HepG2 (cell line): ENCODE data around the gene NRL. TPM values are rescaled to one million over a fixed set of nuclear protein-coding genes. Genes with fewer than 3 reads are reported as not detected.

ENCODE experiments used
- BRCA1 ChIP-seq: sonication (generic); formaldehyde crosslinking; IDR thresholded peaks from 2 replicates; pipeline ENCODE4 v1.4.0; 2020; ENCODE audit warnings: missing genetic modification reagents
- FOXO1 ChIP-seq: sonication (generic); formaldehyde crosslinking; IDR thresholded peaks from 2 replicates; pipeline ENCODE4 v1.4.0; 2020; ENCODE audit warnings: missing genetic modification reagents
- HDAC6 ChIP-seq: fragments of 200-600 bp; sonication (generic); IDR thresholded peaks from 2 replicates; pipeline ENCODE4 v1.7.0; 2017; ENCODE audit warnings: mild to moderate bottlenecking, antibody characterized with exemption, low read length, low read depth
- HNF4A ChIP-seq: sonication (generic); formaldehyde crosslinking; IDR thresholded peaks from 2 replicates; pipeline ENCODE4 v1.4.0; 2020; ENCODE audit warnings: missing genetic modification reagents
- IKZF5 ChIP-seq: IDR thresholded peaks from 2 replicates; pipeline ENCODE4 v1.6.1; 2018; ENCODE audit warnings: missing genetic modification reagents, mild to moderate bottlenecking, missing compliant biosample characterization
- NFIB ChIP-seq: sonication (generic); formaldehyde crosslinking; IDR thresholded peaks from 2 replicates; pipeline ENCODE4 v1.9.0; 2021; ENCODE audit warnings: missing genetic modification reagents, mild to moderate bottlenecking, borderline replicate concordance
- RORA ChIP-seq: sonication (generic); formaldehyde crosslinking; IDR thresholded peaks from 2 replicates; pipeline ENCODE4 v1.5.0; 2020; ENCODE audit warnings: mild to moderate bottlenecking, missing genetic modification reagents, moderate library complexity
- SIX1 ChIP-seq: sonication (generic); formaldehyde crosslinking; IDR thresholded peaks from 2 replicates; pipeline ENCODE4 v1.4.0; 2020; ENCODE audit warnings: missing genetic modification reagents, borderline replicate concordance
- ZNF34 ChIP-seq: sonication (generic); formaldehyde crosslinking; IDR thresholded peaks from 2 replicates; pipeline ENCODE4 v1.4.0; 2020; ENCODE audit warnings: mild to moderate bottlenecking, missing genetic modification reagents, borderline replicate concordance
- ZNF629 ChIP-seq: sonication (generic); formaldehyde crosslinking; conservative IDR thresholded peaks from 2 replicates; pipeline ENCODE4 v1.5.0; 2020; ENCODE audit warnings: missing genetic modification reagents
- ZNF777 ChIP-seq: sonication (generic); formaldehyde crosslinking; IDR thresholded peaks from 2 replicates; pipeline ENCODE4 v1.4.0; 2020; ENCODE audit warnings: missing genetic modification reagents
- polyA plus RNA-seq, 8 experiments: library from polyadenylated mRNA; depleted of rRNA in 3 of 8; stranded (reverse) in 7 of 8; unstranded in 1 of 8; fragments of >200 nt; fragmentation: Illumina TruSeq in 4 of 8; extraction: Trizol in 4 of 8; gene quantifications; 2 replicates each; pipeline versions ENCODE4 v1.2.1 to v1.2.3, GENCODE V29; 2011 to 2016; ENCODE audit warnings: low read depth in 4 of 8, missing spikeins in 1 of 8, mixed read lengths in 1 of 8; ENCODE audit not compliant: insufficient read depth in 1 of 8
- total RNA-seq, 5 experiments: library from RNA; depleted of rRNA; stranded (reverse); fragments of >200 nt; fragmentation: Illumina TruSeq; extraction: Trizol; gene quantifications; 2 replicates each; pipeline ENCODE4 v1.2.3, GENCODE V29; 2016; ENCODE audit warnings: low read depth in 1 of 5
- TF ChIP-seq, protein P1 (sequence below): sonication (generic); formaldehyde crosslinking; IDR thresholded peaks from one replicate; pipeline ENCODE4 v1.5.1; 2020; ENCODE audit warnings: mild to moderate bottlenecking, missing genetic modification reagents; ENCODE audit errors: not compliant biosample characterization
- TF ChIP-seq, protein P2 (sequence below): sonication (generic); formaldehyde crosslinking; IDR thresholded peaks from 2 replicates; pipeline ENCODE4 v1.5.1; 2020; ENCODE audit warnings: mild to moderate bottlenecking, moderate library complexity, missing genetic modification reagents
- TF ChIP-seq, protein P3 (sequence below), 2 experiments: fragments of 450-650 bp in 1 of 2; sonication (generic) in 1 of 2; formaldehyde crosslinking; IDR thresholded peaks; 2 replicates each; pipeline versions ENCODE4 v1.5.0 to v1.8.0; 2020 to 2022; ENCODE audit warnings: mild to moderate bottlenecking in 1 of 2, missing genetic modification reagents in 1 of 2
- TF ChIP-seq, protein P4 (sequence below): sonication (generic); formaldehyde crosslinking; IDR thresholded peaks from 2 replicates; pipeline ENCODE4 v1.8.0; 2022; ENCODE audit warnings: missing genetic modification reagents, mild to moderate bottlenecking, inconsistent platforms, borderline replicate concordance

Gene NRL
- total and polyA plus RNA-seq, 2 of the 13 experiments (the other 11 are each of a cell fraction or from before 2014, with no cell fraction given), result 2.5 to 4.7 TPM

GRCh38 chr14:24032727-24033418 lies 81.9 kb downstream of the NRL start (continued):
- TF ChIP-seq, protein P1, sequence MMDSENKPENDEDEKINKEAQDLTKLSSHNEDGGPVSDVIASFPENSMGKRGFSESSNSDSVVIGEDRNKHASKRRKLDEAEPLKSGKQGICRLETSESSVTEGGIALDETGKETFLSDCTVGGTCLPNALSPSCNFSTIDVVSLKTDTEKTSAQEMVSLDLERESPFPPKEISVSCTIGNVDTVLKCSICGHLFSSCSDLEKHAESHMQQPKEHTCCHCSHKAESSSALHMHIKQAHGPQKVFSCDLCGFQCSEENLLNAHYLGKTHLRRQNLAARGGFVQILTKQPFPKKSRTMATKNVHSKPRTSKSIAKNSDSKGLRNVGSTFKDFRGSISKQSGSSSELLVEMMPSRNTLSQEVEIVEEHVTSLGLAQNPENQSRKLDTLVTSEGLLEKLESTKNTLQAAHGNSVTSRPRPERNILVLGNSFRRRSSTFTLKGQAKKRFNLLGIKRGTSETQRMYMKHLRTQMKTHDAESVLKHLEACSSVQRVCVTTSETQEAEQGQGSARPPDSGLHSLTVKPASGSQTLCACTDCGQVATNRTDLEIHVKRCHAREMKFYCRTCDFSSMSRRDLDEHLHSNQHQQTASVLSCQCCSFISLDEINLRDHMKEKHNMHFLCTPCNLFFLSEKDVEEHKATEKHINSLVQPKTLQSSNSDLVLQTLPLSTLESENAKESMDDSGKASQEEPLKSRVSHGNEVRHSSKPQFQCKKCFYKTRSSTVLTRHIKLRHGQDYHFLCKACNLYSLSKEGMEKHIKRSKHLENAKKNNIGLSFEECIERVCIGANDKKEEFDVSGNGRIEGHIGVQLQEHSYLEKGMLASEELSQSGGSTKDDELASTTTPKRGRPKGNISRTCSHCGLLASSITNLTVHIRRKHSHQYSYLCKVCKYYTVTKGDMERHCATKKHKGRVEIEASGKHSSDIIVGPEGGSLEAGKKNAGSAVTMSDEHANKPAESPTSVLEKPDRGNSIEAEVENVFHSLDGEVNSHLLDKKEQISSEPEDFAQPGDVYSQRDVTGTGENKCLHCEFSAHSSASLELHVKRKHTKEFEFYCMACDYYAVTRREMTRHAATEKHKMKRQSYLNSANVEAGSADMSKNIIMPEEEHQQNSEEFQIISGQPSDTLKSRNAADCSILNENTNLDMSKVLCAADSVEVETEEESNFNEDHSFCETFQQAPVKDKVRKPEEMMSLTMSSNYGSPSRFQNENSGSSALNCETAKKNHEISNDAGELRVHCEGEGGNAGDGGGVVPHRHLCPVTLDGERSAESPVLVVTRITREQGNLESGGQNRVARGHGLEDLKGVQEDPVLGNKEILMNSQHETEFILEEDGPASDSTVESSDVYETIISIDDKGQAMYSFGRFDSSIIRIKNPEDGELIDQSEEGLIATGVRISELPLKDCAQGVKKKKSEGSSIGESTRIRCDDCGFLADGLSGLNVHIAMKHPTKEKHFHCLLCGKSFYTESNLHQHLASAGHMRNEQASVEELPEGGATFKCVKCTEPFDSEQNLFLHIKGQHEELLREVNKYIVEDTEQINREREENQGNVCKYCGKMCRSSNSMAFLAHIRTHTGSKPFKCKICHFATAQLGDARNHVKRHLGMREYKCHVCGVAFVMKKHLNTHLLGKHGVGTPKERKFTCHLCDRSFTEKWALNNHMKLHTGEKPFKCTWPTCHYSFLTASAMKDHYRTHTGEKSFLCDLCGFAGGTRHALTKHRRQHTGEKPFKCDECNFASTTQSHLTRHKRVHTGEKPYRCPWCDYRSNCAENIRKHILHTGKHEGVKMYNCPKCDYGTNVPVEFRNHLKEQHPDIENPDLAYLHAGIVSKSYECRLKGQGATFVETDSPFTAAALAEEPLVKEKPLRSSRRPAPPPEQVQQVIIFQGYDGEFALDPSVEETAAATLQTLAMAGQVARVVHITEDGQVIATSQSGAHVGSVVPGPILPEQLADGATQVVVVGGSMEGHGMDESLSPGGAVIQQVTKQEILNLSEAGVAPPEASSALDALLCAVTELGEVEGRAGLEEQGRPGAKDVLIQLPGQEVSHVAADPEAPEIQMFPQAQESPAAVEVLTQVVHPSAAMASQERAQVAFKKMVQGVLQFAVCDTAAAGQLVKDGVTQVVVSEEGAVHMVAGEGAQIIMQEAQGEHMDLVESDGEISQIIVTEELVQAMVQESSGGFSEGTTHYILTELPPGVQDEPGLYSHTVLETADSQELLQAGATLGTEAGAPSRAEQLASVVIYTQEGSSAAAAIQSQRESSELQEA (CRISPR knock-in tag), result no peak
- TF ChIP-seq, protein P2, sequence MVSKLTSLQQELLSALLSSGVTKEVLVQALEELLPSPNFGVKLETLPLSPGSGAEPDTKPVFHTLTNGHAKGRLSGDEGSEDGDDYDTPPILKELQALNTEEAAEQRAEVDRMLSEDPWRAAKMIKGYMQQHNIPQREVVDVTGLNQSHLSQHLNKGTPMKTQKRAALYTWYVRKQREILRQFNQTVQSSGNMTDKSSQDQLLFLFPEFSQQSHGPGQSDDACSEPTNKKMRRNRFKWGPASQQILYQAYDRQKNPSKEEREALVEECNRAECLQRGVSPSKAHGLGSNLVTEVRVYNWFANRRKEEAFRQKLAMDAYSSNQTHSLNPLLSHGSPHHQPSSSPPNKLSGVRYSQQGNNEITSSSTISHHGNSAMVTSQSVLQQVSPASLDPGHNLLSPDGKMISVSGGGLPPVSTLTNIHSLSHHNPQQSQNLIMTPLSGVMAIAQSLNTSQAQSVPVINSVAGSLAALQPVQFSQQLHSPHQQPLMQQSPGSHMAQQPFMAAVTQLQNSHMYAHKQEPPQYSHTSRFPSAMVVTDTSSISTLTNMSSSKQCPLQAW (CRISPR knock-in tag), result no peak
- TF ChIP-seq IKZF5 (CRISPR knock-in tag), result no peak
- TF ChIP-seq HNF4A (CRISPR knock-in tag), result no peak
- TF ChIP-seq, protein P3, sequence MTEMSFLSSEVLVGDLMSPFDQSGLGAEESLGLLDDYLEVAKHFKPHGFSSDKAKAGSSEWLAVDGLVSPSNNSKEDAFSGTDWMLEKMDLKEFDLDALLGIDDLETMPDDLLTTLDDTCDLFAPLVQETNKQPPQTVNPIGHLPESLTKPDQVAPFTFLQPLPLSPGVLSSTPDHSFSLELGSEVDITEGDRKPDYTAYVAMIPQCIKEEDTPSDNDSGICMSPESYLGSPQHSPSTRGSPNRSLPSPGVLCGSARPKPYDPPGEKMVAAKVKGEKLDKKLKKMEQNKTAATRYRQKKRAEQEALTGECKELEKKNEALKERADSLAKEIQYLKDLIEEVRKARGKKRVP (CRISPR knock-in tag; IDR thresholded peaks at IDR 0.05), result peak in 1 of 2 experiments; percentile 76; a peak in 2 of 4 replicates
- TF ChIP-seq HDAC6, result no peak
- 0 out of 2 replicates have a peak, but pooled peaks have one; percentile 53 for TF ChIP-seq FOXO1 (CRISPR knock-in tag)
- no peak for TF ChIP-seq ZNF34
- TF ChIP-seq ZNF629 (CRISPR knock-in tag), result no peak
- TF ChIP-seq, protein P4, sequence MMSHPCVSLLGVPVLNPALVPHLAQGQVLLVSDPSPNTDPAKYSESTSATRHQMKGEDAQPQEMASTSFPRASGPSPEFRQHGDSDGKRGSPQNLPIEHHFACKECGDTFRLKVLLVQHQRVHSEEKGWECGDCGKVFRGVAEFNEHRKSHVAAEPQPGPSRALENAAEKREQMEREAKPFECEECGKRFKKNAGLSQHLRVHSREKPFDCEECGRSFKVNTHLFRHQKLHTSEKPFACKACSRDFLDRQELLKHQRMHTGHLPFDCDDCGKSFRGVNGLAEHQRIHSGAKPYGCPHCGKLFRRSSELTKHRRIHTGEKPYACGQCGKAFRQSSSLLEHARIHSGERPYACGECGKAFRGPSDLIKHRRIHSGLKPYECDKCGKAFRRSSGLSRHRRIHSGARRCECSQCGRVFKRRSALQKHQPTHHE (CRISPR knock-in tag), result no peak
- no peak for TF ChIP-seq SIX1 (CRISPR knock-in tag)
- TF ChIP-seq ZNF777 (CRISPR knock-in tag), result no peak
- no peak for TF ChIP-seq NFIB (CRISPR knock-in tag)
- no peak for TF ChIP-seq RORA (CRISPR knock-in tag)
- no peak for TF ChIP-seq BRCA1 (CRISPR knock-in tag)
